T-helper 1 cell (primary cell): ENCODE measurements around the gene FAM219A.

Experiments
- DNase-seq, 5 donors: peaks; one replicate each; pipeline ENCODE4 v3.0.0-alpha.2; 2012 to 2020

The FAM219A gene

DNA sequence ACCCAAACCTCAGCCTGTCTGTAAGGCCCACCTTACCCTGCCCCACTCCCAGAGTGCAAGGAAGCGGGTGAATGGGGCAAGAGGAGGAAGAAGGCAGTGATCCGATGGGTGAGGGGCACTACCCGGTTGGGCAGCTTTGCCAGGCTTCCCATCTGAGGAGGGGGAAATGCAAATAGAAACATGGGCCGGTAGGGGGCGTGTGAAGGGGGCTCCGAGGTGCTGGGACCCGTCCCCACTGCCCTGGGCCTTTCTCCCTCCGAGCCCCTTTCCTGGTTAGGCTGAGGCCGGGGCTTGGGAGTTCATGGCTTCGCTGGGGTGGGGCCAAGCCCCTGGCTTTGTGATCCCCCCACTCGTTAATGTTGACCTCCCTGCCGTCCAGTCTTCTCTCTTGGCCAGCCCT, 58.1 kb downstream of the FAM219A start:
- DNase-seq, result no peak

- no peak for DNase-seq
Measured at GRCh38 chr9:34399729-34400128, 58.6 kb downstream of the FAM219A start.

DNA sequence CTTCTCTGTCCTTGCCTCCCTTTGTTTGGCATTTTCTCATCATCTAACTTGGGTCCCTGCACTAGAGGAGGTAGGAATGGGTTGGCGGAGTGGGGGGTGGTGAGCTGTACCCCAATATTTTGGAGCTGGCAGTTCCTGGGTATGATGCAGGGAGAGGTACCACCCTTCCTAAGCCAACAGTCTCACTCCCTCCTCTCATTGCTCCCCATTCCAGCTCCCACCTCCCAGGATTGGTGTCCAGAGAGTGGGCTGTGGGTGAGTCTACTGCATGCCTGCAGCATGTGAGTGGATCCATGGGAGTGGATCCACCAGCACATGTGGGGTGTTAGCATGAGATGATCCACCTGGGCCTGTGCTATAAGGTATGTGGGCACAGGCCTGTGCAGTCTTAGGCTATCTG, 59.5 kb downstream of the FAM219A start:
- no peak for DNase-seq

GRCh38 chr9:34396276-34397214, 61.8 kb downstream of the FAM219A start:
- DNase-seq, result no peak

DNA sequence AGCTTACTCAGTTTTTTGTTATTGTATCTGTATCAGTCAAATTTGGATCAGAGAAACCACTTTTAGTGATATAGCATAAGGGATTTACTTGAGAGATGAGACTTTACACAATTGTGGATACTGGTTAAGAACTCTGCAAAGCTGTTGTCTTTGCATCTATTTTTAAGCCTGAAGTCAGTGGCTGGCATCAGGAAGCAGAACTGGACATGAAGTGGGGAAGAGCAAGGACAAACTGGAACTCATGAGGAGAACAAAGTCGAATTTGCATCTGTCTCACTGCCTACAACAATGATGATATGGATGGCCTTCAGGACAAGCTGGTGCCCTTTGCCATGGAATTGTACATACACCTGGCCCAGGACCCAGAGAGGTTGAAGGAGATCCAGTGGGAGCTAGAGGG, 65.9 kb downstream of the FAM219A start:
- no peak for DNase-seq

DNA sequence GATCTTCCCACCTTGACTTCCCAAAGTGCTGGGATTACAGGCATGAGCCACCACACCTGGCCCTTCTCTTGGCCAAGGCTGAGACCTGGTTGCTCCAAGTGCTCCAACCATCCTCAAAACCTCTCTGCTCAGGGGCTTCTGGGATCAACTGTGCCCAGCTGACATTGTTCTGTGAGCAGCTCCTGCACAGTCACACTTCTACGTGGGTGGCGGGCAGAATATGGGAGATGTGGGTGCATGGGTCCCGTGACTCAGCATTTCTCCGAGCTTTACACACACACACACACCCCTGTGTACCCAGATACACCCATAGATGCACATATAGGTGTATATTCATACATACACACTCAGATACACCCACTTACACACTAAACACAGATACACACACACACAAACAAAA, 71.1 kb downstream of the FAM219A start:
- no peak for DNase-seq

DNA sequence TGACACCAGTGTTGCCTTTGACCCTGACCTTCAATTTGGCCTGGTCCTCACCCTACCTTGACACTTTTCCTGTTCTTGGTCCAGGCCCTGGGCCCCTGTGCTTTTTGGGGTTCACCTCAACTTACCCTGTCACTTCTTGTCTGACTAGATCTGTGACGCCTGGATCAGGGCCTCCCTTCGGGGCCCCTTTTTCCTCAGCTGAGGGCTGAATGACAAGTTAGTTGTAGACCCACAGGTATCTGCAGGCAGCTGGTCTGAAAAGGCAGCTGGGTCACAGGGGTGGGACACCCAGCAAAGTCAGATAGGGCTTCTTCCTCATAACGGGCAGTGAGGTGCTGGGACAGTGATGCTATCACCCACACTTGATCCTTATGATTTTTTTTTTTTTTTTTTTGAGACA, 71.7 kb downstream of the FAM219A start:
- no peak for DNase-seq

- no peak for DNase-seq
Measured at GRCh38 chr9:34385561-34386230, 72.7 kb downstream of the FAM219A start.

GRCh38 chr9:34384368-34385165, 73.8 kb downstream of the FAM219A start:
- DNase-seq, result no peak

- DNase-seq, result no peak
Measured at GRCh38 chr9:34383904-34384303, 74.5 kb downstream of the FAM219A start.

- DNase-seq, result no peak
Measured at GRCh38 chr9:34382879-34383278, 75.5 kb downstream of the FAM219A start.

DNA sequence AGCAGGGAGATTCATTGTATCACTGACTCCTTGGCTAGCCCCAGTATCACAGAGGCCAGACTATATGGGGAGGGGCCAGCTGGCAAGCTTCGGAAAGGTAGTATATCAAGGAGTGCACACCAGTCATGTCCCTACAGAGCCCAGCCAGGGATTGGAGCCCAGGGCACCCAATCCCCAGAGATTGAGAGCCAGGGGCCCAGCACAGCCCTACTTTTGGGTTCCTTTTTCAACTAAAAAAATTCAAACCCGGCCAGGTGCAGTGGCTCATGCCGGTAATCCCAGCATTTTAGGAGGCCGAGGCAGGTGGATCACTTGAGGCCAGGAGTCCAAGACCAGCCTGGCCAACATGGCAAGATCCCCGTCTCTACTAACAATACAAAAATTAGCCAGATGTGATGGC, 76.3 kb downstream of the FAM219A start:
- DNase-seq, result no peak

DNA sequence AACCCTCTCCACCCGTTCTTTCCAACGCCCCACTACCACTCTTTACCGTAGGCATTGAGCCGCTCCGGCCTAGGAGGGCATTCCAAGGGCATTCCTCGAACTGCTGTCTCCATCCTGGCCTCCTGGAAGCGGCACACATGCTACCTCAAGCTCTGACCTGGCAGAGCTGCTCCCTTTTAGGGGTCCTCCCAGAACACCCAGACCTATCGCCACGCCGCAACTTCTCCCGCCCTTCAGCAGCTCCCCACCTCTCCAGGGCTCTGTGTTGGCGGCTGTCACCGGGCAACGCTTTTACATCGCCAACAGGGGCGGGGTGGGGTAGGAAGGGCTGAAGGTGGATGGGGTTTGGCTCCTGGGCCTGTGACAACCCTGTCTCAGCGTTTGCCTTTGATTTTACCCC, 77.0 kb downstream of the FAM219A start:
- peak in 1 of 5 donors; percentile 13 for DNase-seq

- DNase-seq, result peak; percentile 69 to 88 (median 75)
Measured at GRCh38 chr9:34380511-34381315, 77.7 kb downstream of the FAM219A start.

DNA sequence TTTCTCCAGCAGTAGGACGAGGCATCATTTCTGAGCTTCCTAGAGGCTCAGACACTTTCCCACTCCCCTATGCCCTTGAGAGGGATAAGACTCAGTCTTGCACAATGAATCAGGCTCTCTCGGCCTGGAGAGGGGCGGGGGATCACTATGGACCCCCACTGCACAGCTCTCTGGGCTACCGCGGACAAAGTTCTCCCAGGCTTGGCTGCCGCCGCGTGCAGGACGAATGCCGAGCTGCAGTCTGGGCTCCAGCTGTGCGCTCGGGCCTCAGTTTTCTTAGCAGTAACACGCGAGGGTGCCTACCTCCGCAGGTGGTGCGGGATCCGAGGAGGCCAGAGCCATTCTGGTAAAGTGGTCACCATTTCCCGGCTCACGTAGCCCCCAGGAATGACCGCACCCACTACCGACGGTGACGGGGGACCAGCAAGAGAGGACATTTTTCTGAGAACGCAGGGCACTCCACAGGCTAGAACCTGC, 78.3 kb downstream of the FAM219A start:
- DNase-seq, result no peak

DNA sequence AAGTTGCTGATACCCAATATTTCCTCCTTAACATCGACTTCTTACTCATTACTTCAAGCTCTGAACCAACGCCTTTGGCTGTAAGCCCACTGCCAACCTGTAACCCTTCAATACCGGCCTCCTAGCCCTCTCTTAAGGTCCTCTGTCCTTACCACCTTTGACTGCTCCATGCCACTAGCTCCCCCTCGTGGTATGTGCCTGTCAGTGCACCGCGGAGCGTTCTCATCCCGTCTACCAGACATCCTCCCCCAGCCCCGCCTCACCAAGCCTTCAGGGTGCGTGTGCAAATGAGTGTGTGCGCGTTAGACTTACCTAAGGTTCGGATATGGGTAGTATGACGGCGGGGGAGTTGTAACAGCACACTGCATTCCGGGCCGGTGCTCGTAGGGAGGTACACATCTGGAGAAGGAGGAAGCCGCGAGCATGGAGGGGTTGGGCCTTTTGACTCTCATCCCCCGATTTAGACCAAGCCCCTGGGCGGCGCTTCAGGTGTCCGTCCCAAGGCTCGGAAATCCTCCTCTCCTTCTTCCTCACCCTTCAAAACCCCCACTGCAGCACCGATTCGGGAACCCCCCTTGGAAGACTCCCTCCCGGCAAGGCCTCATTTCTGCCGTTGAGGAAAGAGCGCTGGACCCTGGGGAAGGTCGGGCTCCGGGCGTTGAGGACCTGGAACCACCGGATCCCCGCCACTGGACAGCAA, 78.9 kb downstream of the FAM219A start:
- peak; percentile 73 to 91 (median 86) for DNase-seq

DNA sequence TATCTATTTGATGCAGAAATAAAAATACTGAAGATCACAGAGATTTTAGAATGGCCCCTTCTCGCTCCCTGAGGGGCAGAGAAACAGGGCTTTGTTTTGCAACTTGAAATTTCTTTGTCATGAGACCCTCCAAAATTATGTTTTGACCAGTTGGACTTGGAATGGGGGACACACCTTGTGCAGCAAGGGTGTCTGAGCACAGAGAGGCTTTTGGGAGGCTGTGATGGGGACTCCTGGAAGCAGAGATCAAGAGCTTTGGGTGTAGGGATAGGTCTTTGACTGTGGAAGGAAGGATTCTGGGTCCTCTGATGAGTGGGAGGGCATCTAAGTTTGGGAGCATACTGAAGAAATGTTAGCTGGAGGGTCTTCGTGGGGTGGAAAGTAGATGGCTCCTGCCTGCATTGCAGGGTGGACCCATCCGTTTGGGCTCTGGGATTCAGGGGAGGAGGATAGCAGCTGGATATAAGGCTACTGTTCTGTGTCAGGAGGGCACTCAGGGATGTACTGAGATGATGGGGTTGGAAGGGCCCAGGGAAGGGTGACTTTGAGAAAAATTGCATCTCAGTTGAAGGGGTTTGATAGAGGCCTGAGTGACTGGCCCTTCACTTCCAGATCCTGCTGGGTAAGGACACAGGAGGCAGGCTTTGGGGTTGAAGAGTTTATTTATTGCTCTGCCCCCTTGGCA, 79.9 kb downstream of the FAM219A start:
- no peak for DNase-seq

GRCh38 chr9:34377404-34377746, 81.0 kb downstream of the FAM219A start:
- DNase-seq, result no peak

GRCh38 chr9:34376596-34377403, 81.6 kb downstream of the FAM219A start, which contains the start of gene MYORG:
Gene MYORG (minus strand): TSS chr9:34376898. CDS start chr9:34372943, 3,955 bp downstream.
- DNase-seq, result peak; percentile 92 to 98 (median 95)
